HG03439 (cell line): ENCODE measurements around the gene ACBD4.

Experiments used
- ATAC-seq: cut with Tn5 transposase; IDR thresholded peaks from one replicate; pipeline ENCODE4 v1.9.1; 2021; ENCODE audit warnings: mild to moderate bottlenecking, moderate library complexity; ENCODE audit not compliant: unreplicated experiment

The ACBD4 gene

GRCh38 chr17:45184144-45184543 lies 48.7 kb downstream of the ACBD4 start:
- no peak for ATAC-seq

- no peak for ATAC-seq
Measured at GRCh38 chr17:45186801-45187354, 51.4 kb downstream of the ACBD4 start.

- no peak for ATAC-seq
Measured at GRCh38 chr17:45189009-45189408, 53.5 kb downstream of the ACBD4 start.

GRCh38 chr17:45190503-45191255 lies 55.2 kb downstream of the ACBD4 start:
- no peak for ATAC-seq
